ENCODE measurements around the gene FCMR. TPM values are rescaled to one million over a fixed set of nuclear protein-coding genes. Genes with fewer than 3 reads are reported as not detected.

FCMR gene
- total RNA-seq, 4 donors from 2014 or later = 1.8 to 3.1 (median 2.6) TPM

DNA sequence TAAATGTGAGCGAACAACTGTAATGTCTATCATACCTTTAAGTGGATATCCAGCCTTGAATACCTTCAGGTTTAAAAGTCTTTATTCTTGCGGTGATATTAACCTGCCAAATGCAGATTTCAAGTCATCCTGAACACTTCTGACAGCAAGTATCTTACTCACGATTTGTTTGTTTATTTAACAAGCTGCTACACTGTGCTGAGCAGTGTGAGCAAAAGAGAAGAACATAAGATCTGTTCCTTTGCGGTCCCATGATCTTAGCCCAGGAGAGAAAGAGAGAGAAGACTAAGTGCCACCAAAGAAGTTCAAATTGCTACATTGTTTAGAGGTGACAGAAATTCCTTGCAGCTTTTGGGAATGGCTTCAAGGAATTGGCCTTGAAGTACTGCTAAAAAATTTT lies 34.0 kb downstream of the FCMR start:
- WGBS, 2 donors = 67 to 80% methylated on average over 4 of the region's 4 CpGs

DNA sequence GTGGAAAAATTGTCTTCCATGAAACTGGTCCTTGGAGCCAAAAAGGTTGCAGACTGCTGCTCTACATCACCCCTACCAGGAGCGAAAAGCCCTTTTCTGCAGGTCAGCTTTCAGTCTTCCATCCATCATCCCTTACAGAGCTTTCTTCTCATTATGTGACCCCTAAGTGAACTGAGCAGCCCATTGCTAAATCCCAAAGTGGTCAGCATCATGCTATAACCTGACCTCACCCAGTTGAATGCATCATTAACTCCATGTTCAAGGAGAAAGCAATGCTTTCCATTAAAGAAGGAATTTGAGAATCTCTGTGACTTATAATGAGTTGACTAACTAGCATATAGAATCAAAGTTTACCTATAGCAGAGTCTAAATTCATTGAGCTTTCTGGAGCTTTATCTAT lies 34.9 kb downstream of the FCMR start:
- Histone ChIP-seq H3K4me3 (no peak overlapping the region), H3K9me3 (no peaks in the 10 kb centered on the region), H3K4me1 (no peaks in the 10 kb centered on the region), H3K27ac (no peak overlapping the region), H3K27me3 (peaks cover 0 to 13% of the 10 kb centered on the region in 2 donors), H3K36me3 (no peaks in the 10 kb centered on the region)
- DNase-seq (ENCODE audit: low spot score in 2 of 2) = no peak
- 88 to 92% methylated on average over 1 of the region's 1 CpG for WGBS, 2 donors
- TF ChIP-seq EP300 (IDR thresholded peaks at IDR 0.05) = no peak
- TF ChIP-seq, protein P1, sequence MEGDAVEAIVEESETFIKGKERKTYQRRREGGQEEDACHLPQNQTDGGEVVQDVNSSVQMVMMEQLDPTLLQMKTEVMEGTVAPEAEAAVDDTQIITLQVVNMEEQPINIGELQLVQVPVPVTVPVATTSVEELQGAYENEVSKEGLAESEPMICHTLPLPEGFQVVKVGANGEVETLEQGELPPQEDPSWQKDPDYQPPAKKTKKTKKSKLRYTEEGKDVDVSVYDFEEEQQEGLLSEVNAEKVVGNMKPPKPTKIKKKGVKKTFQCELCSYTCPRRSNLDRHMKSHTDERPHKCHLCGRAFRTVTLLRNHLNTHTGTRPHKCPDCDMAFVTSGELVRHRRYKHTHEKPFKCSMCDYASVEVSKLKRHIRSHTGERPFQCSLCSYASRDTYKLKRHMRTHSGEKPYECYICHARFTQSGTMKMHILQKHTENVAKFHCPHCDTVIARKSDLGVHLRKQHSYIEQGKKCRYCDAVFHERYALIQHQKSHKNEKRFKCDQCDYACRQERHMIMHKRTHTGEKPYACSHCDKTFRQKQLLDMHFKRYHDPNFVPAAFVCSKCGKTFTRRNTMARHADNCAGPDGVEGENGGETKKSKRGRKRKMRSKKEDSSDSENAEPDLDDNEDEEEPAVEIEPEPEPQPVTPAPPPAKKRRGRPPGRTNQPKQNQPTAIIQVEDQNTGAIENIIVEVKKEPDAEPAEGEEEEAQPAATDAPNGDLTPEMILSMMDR (IDR thresholded peaks at IDR 0.05) = no peak
- no peak for TF ChIP-seq POLR2A (IDR thresholded peaks at IDR 0.05)

More for the DNA sequence above, 34.0 kb downstream of the FCMR start:
- no peaks in the 10 kb centered on the region for H3K36me3 ChIP-seq
- no peak overlapping the region for H3K4me3 ChIP-seq
- no peak for DNase-seq (ENCODE audit: low spot score in 2 of 2)
- TF ChIP-seq EP300 (IDR thresholded peaks at IDR 0.05) (no peak), POLR2A (IDR thresholded peaks at IDR 0.05) (no peak)
- TF ChIP-seq, protein P1 (IDR thresholded peaks at IDR 0.05) = no peak
- H3K4me1 ChIP-seq = no peaks in the 10 kb centered on the region
- peaks cover 0 to 13% of the 10 kb centered on the region in 2 donors for H3K27me3 ChIP-seq
- no peak overlapping the region for H3K27ac ChIP-seq
- no peaks in the 10 kb centered on the region for H3K9me3 ChIP-seq

DNA sequence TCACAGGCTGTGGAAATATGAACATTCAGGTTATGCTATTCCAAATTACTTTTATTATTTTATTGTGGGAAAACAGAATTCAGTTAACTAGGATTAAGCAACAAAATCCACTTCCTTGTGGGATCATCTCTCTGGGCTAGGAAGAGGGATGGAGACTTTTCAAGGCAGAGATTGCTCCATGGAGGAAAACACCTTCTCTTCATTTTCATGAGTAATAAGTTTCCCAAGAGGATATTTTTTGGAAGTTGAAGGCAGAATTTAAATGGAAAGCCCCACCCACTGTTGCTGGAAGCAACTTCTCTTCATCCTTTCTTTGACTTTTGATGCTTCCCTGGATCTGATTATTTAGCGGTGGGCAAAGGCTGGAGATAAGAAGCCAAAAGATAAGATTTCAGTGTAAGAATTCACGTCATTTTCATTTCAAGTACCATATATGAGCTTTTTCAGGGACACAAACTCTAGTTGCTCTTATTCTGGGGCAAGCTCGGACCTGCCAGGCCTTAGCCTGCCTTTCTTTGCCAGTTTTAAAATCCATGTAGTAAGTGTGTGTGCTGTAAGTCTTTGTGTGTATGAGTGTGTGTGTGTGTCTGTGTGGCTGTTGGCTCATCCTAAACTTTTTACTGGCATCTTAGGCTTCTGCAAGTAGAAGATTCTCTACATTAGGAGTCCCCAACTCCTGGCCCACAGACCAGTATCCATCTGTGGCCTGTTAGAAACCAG lies 36.2 kb downstream of the FCMR start:
- Histone ChIP-seq H3K9me3 (no peaks in the 10 kb centered on the region), H3K27me3 (peaks cover 0 to 11% of the 10 kb centered on the region in 2 donors), H3K4me3 (no peak overlapping the region), H3K36me3 (no peaks in the 10 kb centered on the region), H3K27ac (no peak overlapping the region), H3K4me1 (no peaks in the 10 kb centered on the region)
- no peak for DNase-seq (ENCODE audit: low spot score in 2 of 2)
- 83 to 86% methylated on average over 3 of the region's 3 CpGs for WGBS, 2 donors
- TF ChIP-seq EP300 (IDR thresholded peaks at IDR 0.05) = no peak

DNA sequence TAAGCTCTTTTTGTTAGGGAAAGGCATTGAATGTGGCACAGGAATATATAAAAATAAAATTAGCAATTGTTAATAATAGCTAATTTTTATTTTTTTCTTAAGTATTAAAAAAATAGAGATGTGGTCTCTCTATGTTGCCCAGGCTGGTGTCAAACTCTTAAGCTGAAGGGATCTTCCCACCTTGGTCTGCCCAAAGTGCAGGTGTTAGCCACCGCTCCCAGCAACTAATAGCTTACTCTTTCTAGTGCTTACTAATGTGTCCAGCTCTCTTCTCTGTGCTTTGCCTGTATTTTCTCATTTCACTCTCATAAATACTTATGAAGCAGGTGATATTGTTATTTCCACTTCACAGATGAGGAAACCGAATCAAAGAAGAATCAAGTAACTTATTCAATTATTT lies 37.9 kb downstream of the FCMR start:
- TF ChIP-seq EP300 (IDR thresholded peaks at IDR 0.05) (no peak), POLR2A (IDR thresholded peaks at IDR 0.05) (no peak)
- TF ChIP-seq, protein P1 (IDR thresholded peaks at IDR 0.05) = no peak
- 86 to 94% methylated on average over 2 of the region's 2 CpGs for WGBS, 2 donors
- no peak overlapping the region for H3K27ac ChIP-seq
- H3K27me3 ChIP-seq = peaks cover 0 to 2% of the 10 kb centered on the region in 2 donors
- no peak for DNase-seq (ENCODE audit: low spot score in 2 of 2)
- no peak overlapping the region for H3K4me3 ChIP-seq
- H3K9me3 ChIP-seq = peaks cover 0 to 7% (median 0%) of the 10 kb centered on the region in 4 donors
- no peaks in the 10 kb centered on the region for H3K36me3 ChIP-seq
- no peaks in the 10 kb centered on the region for H3K4me1 ChIP-seq

DNA sequence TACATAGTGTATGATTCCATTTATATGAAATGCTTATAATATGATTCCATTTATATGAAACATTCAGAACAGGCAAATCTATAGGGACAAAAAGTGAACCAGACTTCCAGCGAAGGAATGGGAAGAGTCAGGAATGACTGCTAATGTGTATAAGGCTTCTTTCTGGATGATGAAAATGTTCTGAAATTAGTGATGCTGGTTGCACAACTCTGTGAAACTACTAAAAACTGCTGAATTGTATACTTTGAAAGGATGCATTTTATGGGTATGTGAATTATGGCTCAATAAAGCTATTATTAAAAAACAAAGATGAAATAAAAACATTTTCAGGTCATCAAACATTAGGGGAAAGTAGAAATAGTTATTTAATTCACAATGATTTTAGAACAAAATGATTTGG lies 38.6 kb downstream of the FCMR start:
- TF ChIP-seq POLR2A (IDR thresholded peaks at IDR 0.05) = no peak
- TF ChIP-seq EP300 (IDR thresholded peaks at IDR 0.05) = no peak
- TF ChIP-seq, protein P1 (IDR thresholded peaks at IDR 0.05) = no peak
- Histone ChIP-seq H3K4me3 (no peak overlapping the region), H3K27ac (no peak overlapping the region), H3K4me1 (no peaks in the 10 kb centered on the region), H3K27me3 (no peaks in the 10 kb centered on the region), H3K9me3 (peaks cover 0 to 14% (median 3%) of the 10 kb centered on the region in 4 donors), H3K36me3 (no peaks in the 10 kb centered on the region)
- WGBS, 2 donors = 86 to 97% methylated on average over 1 of the region's 1 CpG
- no peak for DNase-seq (ENCODE audit: low spot score in 2 of 2)

Measured in tibial nerve (tissue), 4 donors.